Mucosa of stomach (tissue), 1 donor: ENCODE results near the gene AGTRAP.

Source experiments
- H3K27me3 ChIP-seq: one replicate; pipeline ENCODE4 v1.7.0; 2013; ENCODE audit warnings: mild to moderate bottlenecking, low read length; ENCODE audit not compliant: control insufficient read depth, insufficient read depth
- H3K36me3 ChIP-seq: one replicate; pipeline ENCODE4 v1.7.0; 2013; ENCODE audit warnings: low read length; ENCODE audit not compliant: control insufficient read depth, insufficient read depth
- H3K4me1 ChIP-seq: one replicate; pipeline ENCODE4 v1.7.0; 2013; ENCODE audit warnings: mild to moderate bottlenecking, low read length; ENCODE audit not compliant: control insufficient read depth, insufficient read depth
- H3K4me3 ChIP-seq: one replicate; pipeline ENCODE4 v1.7.0; 2013; ENCODE audit warnings: low read length
- H3K9ac ChIP-seq: one replicate; pipeline ENCODE4 v1.7.0; 2013; ENCODE audit warnings: mild to moderate bottlenecking, low read length, moderate library complexity
- H3K9me3 ChIP-seq: one replicate; pipeline ENCODE4 v1.7.0; 2013; ENCODE audit warnings: mild to moderate bottlenecking, low read length, moderate library complexity; ENCODE audit not compliant: control insufficient read depth
- donor health status: Pancreatic carcinoma.

Gene AGTRAP

GRCh38 chr1:11700601-11701467 is 35.1 kb upstream of the AGTRAP start:
- peaks cover 30% of the 10 kb centered on the region for H3K27me3 ChIP-seq
- no peaks in the 10 kb centered on the region for H3K36me3 ChIP-seq
- H3K4me1 ChIP-seq: no peaks in the 10 kb centered on the region
- no peaks in the 10 kb centered on the region for H3K9me3 ChIP-seq
- H3K4me3 ChIP-seq: no peak overlapping the region
- no peak overlapping the region for H3K9ac ChIP-seq

GRCh38 chr1:11701551-11701961 is 34.4 kb upstream of the AGTRAP start:
- Histone ChIP-seq H3K9ac (no peak overlapping the region), H3K27me3 (peaks cover 29% of the 10 kb centered on the region)

GRCh38 chr1:11701981-11702803 is 33.7 kb upstream of the AGTRAP start:
- Histone ChIP-seq H3K9me3 (no peaks in the 10 kb centered on the region), H3K27me3 (peaks cover 29% of the 10 kb centered on the region), H3K9ac (no peak overlapping the region), H3K4me3 (no peak overlapping the region), H3K36me3 (no peaks in the 10 kb centered on the region), H3K4me1 (no peaks in the 10 kb centered on the region)

More at GRCh38 chr1:11701551-11701961, 34.4 kb upstream of the AGTRAP start:
- Histone ChIP-seq H3K9me3 (no peaks in the 10 kb centered on the region), H3K36me3 (no peaks in the 10 kb centered on the region), H3K4me3 (no peak overlapping the region), H3K4me1 (no peaks in the 10 kb centered on the region)

GRCh38 chr1:11703357-11704193 is 32.4 kb upstream of the AGTRAP start:
- H3K9ac ChIP-seq: no peak overlapping the region
- H3K4me3 ChIP-seq: no peak overlapping the region
- H3K9me3 ChIP-seq: no peaks in the 10 kb centered on the region
- H3K36me3 ChIP-seq: no peaks in the 10 kb centered on the region
- peaks cover 29% of the 10 kb centered on the region for H3K27me3 ChIP-seq
- peaks cover 8% of the 10 kb centered on the region for H3K4me1 ChIP-seq

GRCh38 chr1:11704194-11704529 is 31.8 kb upstream of the AGTRAP start:
- Histone ChIP-seq H3K9me3 (no peaks in the 10 kb centered on the region), H3K27me3 (peaks cover 29% of the 10 kb centered on the region), H3K4me3 (no peak overlapping the region), H3K9ac (no peak overlapping the region), H3K4me1 (peaks cover 8% of the 10 kb centered on the region), H3K36me3 (no peaks in the 10 kb centered on the region)

GRCh38 chr1:11704691-11705475 is 31.1 kb upstream of the AGTRAP start:
- no peak overlapping the region for H3K4me3 ChIP-seq
- no peaks in the 10 kb centered on the region for H3K9me3 ChIP-seq
- H3K27me3 ChIP-seq: peaks cover 29% of the 10 kb centered on the region
- no peaks in the 10 kb centered on the region for H3K36me3 ChIP-seq
- H3K9ac ChIP-seq: no peak overlapping the region
- H3K4me1 ChIP-seq: peaks cover 8% of the 10 kb centered on the region

- Histone ChIP-seq H3K4me3 (no peak overlapping the region), H3K9me3 (no peaks in the 10 kb centered on the region), H3K27me3 (peaks cover 29% of the 10 kb centered on the region)
Observed at GRCh38 chr1:11705596-11705995, 30.3 kb upstream of the AGTRAP start.

GRCh38 chr1:11706292-11706691 is 29.6 kb upstream of the AGTRAP start:
- peaks cover 24% of the 10 kb centered on the region for H3K27me3 ChIP-seq

More at GRCh38 chr1:11705596-11705995, 30.3 kb upstream of the AGTRAP start:
- H3K9ac ChIP-seq: no peak overlapping the region
- H3K4me1 ChIP-seq: peaks cover 8% of the 10 kb centered on the region
- H3K36me3 ChIP-seq: no peaks in the 10 kb centered on the region

GRCh38 chr1:11707621-11708276 is 28.2 kb upstream of the AGTRAP start:
- no peak overlapping the region for H3K9ac ChIP-seq
- H3K27me3 ChIP-seq: peaks cover 25% of the 10 kb centered on the region
- H3K4me1 ChIP-seq: peaks cover 8% of the 10 kb centered on the region
- no peak overlapping the region for H3K4me3 ChIP-seq
- H3K9me3 ChIP-seq: no peaks in the 10 kb centered on the region
- H3K36me3 ChIP-seq: no peaks in the 10 kb centered on the region

More at GRCh38 chr1:11706292-11706691, 29.6 kb upstream of the AGTRAP start:
- no peak overlapping the region for H3K4me3 ChIP-seq
- no peak overlapping the region for H3K9ac ChIP-seq
- no peaks in the 10 kb centered on the region for H3K36me3 ChIP-seq
- peaks cover 8% of the 10 kb centered on the region for H3K4me1 ChIP-seq
- no peaks in the 10 kb centered on the region for H3K9me3 ChIP-seq

- Histone ChIP-seq H3K27me3 (peaks cover 17% of the 10 kb centered on the region), H3K9ac (no peak overlapping the region), H3K9me3 (no peaks in the 10 kb centered on the region)
Observed at GRCh38 chr1:11708554-11709350, 27.2 kb upstream of the AGTRAP start.

More at GRCh38 chr1:11708554-11709350, 27.2 kb upstream of the AGTRAP start:
- Histone ChIP-seq H3K4me1 (peaks cover 8% of the 10 kb centered on the region), H3K36me3 (no peaks in the 10 kb centered on the region), H3K4me3 (no peak overlapping the region)
